HepG2 (cell line): ENCODE results near the gene TM4SF5. TPM values are rescaled to one million over a fixed set of nuclear protein-coding genes. Genes with fewer than 3 reads are reported as not detected.

Experiments used
- ATAC-seq: fragments of 200-7000 bp; cut with Tn5 transposase; 3 replicates; pipeline ENCODE4 v1.9.1; 2020; ENCODE audit warnings: mild to moderate bottlenecking, moderate library complexity
- BruUV-seq: library from RNA; stranded (reverse); fragments of 400-500 nt; replicated peaks from 2 replicates; lab custom pipeline; 2021; lab: Mats Ljungman, UMichigan
- CTCF ChIA-PET: fragments of 300-600 bp; formaldehyde crosslinking; extraction: SDS; loops from one replicate; lab custom pipeline; 2021; ENCODE audit warnings: low total read pairs, inconsistent platforms, low intra/inter-chr PET ratio; lab: Yijun Ruan, JAX
- POLR2A ChIA-PET: fragments of 350-600 bp; sonication (Branson Sonifier 250); formaldehyde crosslinking; loops from one replicate; lab custom pipeline; 2020; ENCODE audit warnings: antibody characterized with exemption, inconsistent platforms; lab: Yijun Ruan, JAX
- DNase-seq: peaks from one replicate; pipeline ENCODE4 v3.0.0-alpha.2; 2015; ENCODE audit warnings: low spot score
- FAIRE-seq: peaks from 3 replicates; lab custom pipeline; 2011; peaks lifted over from hg19 to GRCh38; lab: Jason Lieb, UNC
- H2AFZ ChIP-seq: one replicate; pipeline ENCODE4 v1.6.1; 2011; ENCODE audit warnings: low read length, inconsistent platforms
- H3K27ac ChIP-seq: fragments of 300-600 bp; 3 replicates; pipeline ENCODE4 v1.8.0; 2011; ENCODE audit warnings: mixed run types, mild to moderate bottlenecking, mixed read lengths, low read length, inconsistent platforms; ENCODE audit not compliant: insufficient read depth; ENCODE audit errors: extremely low read length
- H3K27me3 ChIP-seq, 2 experiments: fragments of 200-600 bp in 1 of 2; 2 replicates in 1 of 2; 3 replicates in 1 of 2; pipeline versions ENCODE4 v1.6.0 to v1.8.0; 2011; ENCODE audit warnings: low read length in 2 of 2, mild to moderate bottlenecking in 2 of 2, moderate library complexity in 2 of 2, inconsistent platforms in 1 of 2; ENCODE audit not compliant: insufficient read depth in 2 of 2, control insufficient read depth in 1 of 2
- H3K36me3 ChIP-seq, 2 experiments: fragments of 200-600 bp in 1 of 2; replicated peaks in 1 of 2; 2 replicates in 1 of 2; 3 replicates in 1 of 2; pipeline versions ENCODE4 v1.5.1 to v1.8.0; 2011; ENCODE audit warnings: low read length in 2 of 2, inconsistent platforms in 1 of 2; ENCODE audit not compliant: insufficient read depth in 2 of 2, control insufficient read depth in 1 of 2
- H3K4me1 ChIP-seq: 2 replicates; pipeline ENCODE4 v1.5.1; 2012; ENCODE audit warnings: low read length, inconsistent platforms; ENCODE audit not compliant: insufficient read depth
- H3K4me2 ChIP-seq: 2 replicates; pipeline ENCODE4 v1.6.0; 2011; ENCODE audit warnings: low read depth, low read length, inconsistent platforms
- H3K4me3 ChIP-seq, 3 experiments: fragments of 200-600 bp in 1 of 3; sonication (generic), shearing (Covaris generic) in 1 of 3; replicated peaks in 1 of 3; 2 replicates each; pipeline ENCODE4 v1.5.1; 2011 to 2016; ENCODE audit warnings: low read length in 3 of 3, inconsistent platforms in 2 of 3, low read depth in 2 of 3, mild to moderate bottlenecking in 2 of 3, control low read depth in 1 of 3, mixed read lengths in 1 of 3; ENCODE audit not compliant: insufficient read depth in 1 of 3
- H3K79me2 ChIP-seq: one replicate; pipeline ENCODE4 v1.6.1; 2011; ENCODE audit warnings: low read length, inconsistent platforms; ENCODE audit not compliant: insufficient read depth
- H3K9ac ChIP-seq: 2 replicates; pipeline ENCODE4 v1.6.0; 2011; ENCODE audit warnings: mild to moderate bottlenecking, low read depth, low read length, inconsistent platforms; ENCODE audit not compliant: insufficient read depth
- H3K9me3 ChIP-seq: 2 replicates; pipeline ENCODE4 v1.5.1; 2012; ENCODE audit warnings: mild to moderate bottlenecking, low read length
- H4K20me1 ChIP-seq: 2 replicates; pipeline ENCODE4 v1.6.0; 2011; ENCODE audit warnings: inconsistent platforms, mild to moderate bottlenecking, low read length, moderate library complexity; ENCODE audit not compliant: insufficient read depth
- BCL6 ChIP-seq: IDR thresholded peaks from 2 replicates; pipeline ENCODE4 v1.6.1; 2016; ENCODE audit warnings: missing genetic modification reagents, missing compliant biosample characterization
- CHD4 ChIP-seq: fragments of 200-600 bp; sonication (generic); IDR thresholded peaks from 2 replicates; pipeline ENCODE4 v1.7.0; 2017; ENCODE audit warnings: mild to moderate bottlenecking, low read length, borderline replicate concordance
- HOXA7 ChIP-seq: sonication (generic); formaldehyde crosslinking; IDR thresholded peaks from 2 replicates; pipeline ENCODE4 v1.8.1; 2022; ENCODE audit warnings: mild to moderate bottlenecking, missing genetic modification reagents, moderate library complexity
- NCOA2 ChIP-seq: sonication (generic); formaldehyde crosslinking; IDR thresholded peaks from 2 replicates; pipeline ENCODE4 v1.8.0; 2022; ENCODE audit warnings: inconsistent platforms
- RAD21 ChIP-seq: fragments of 450-650 bp; formaldehyde crosslinking; IDR thresholded peaks from 2 replicates; pipeline ENCODE4 v1.5.0; 2020; ENCODE audit warnings: mild to moderate bottlenecking
- REXO4 ChIP-seq: sonication (generic); formaldehyde crosslinking; IDR thresholded peaks from 2 replicates; pipeline ENCODE4 v1.8.0; 2022; ENCODE audit warnings: missing genetic modification reagents, mild to moderate bottlenecking, borderline replicate concordance
- ZNF629 ChIP-seq: sonication (generic); formaldehyde crosslinking; conservative IDR thresholded peaks from 2 replicates; pipeline ENCODE4 v1.5.0; 2020; ENCODE audit warnings: missing genetic modification reagents
- WGBS: methylation state at CpG from one replicate; pipeline ENCODE4 v1.1.6; 2017; ENCODE audit warnings: low lambda C conversion rate; 5-methylcytosine and 5-hydroxymethylcytosine counted together
- in situ Hi-C: cut with HindIII; loops from 2 replicates; pipeline ENCODE4 v1.10.0; 2017; ENCODE audit warnings: low pct_unique_long_range_greater_than_20kb; ENCODE audit not compliant: extremely low pct_ligation_motif_present
- intact Hi-C: fragments of 100-400 bp; cut with micrococcal nuclease; formaldehyde crosslinking; loops from one replicate; pipeline ENCODE4 v1.10.0; 2022; ENCODE audit not compliant: unreplicated experiment
- polyA plus RNA-seq, 8 experiments: library from polyadenylated mRNA; depleted of rRNA in 3 of 8; stranded (reverse) in 7 of 8; unstranded in 1 of 8; fragments of >200 nt; fragmentation: Illumina TruSeq in 4 of 8; extraction: Trizol in 4 of 8; gene quantifications; 2 replicates each; pipeline versions ENCODE4 v1.2.1 to v1.2.3, GENCODE V29; 2011 to 2016; ENCODE audit warnings: low read depth in 4 of 8, missing spikeins in 1 of 8, mixed read lengths in 1 of 8; ENCODE audit not compliant: insufficient read depth in 1 of 8
- total RNA-seq, 5 experiments: library from RNA; depleted of rRNA; stranded (reverse); fragments of >200 nt; fragmentation: Illumina TruSeq; extraction: Trizol; gene quantifications; 2 replicates each; pipeline ENCODE4 v1.2.3, GENCODE V29; 2016; ENCODE audit warnings: low read depth in 1 of 5

The TM4SF5 gene
- total and polyA plus RNA-seq, 2 of the 13 experiments (the other 11 are each of a cell fraction or from before 2014, with no cell fraction given): 30.1 to 126 TPM

DNA sequence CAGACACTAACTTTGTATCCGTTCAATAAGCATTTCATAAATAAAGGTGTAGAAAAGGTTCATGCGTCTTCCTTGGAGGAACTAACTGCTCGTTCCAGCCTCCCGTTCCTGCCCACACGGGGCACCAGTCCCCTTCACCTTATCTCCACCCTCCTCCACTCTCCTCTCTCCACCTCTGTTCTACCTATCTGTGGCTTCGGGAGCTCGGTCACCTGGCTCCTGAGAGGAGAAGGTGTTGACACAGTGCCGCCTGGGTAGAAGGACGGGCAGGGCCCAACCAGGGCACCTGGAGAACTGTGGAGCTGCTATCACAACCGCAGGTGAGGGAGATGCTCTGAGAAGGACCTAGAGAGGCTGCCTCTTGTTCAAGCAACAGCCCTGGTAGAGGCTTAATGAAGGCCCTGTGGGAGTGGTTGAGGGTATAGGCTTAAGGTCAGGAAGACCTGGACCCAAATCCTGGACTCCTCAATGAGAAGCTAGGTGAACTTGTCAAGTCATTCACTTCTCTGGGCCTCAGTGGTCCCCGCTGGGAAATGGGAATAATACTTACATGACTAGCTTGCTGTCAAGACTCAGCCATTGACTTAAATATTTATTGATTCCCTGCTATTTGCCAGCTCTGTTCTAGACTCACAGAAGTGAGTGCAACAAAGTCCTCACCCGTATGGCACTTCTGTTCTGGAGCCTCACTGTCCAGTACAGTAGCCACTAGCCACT, 51.8 kb downstream of the TM4SF5 start:
- Histone ChIP-seq H2AFZ (no peak overlapping the region), H4K20me1 (no peaks in the 10 kb centered on the region), H3K79me2 (no peaks in the 10 kb centered on the region), H3K9ac (no peak overlapping the region), H3K4me2 (no peak overlapping the region), H3K36me3 (peaks cover 0 to 1% of the 10 kb centered on the region in 2 experiments; a peak in 1 of 5 replicates), H3K27ac (no peak overlapping the region), H3K27me3 (no peaks in the 10 kb centered on the region), H3K9me3 (no peaks in the 10 kb centered on the region), H3K4me1 (no peaks in the 10 kb centered on the region), H3K4me3 (no peak overlapping the region)
- ATAC-seq (no peak), DNase-seq (no peak), FAIRE-seq (no peak)
- TF ChIP-seq NCOA2 (CRISPR knock-in tag): no peak
- TF ChIP-seq ZNF629 (CRISPR knock-in tag): peak; percentile 85
- ChIA-PET CTCF (no interaction called here), POLR2A (no interaction called here)
- intact Hi-C loops (no loop called here), in situ Hi-C loops (no loop called here)
- 81% methylated on average over 11 of the region's 12 CpGs for WGBS
- no TSS peak for BruUV-seq

DNA sequence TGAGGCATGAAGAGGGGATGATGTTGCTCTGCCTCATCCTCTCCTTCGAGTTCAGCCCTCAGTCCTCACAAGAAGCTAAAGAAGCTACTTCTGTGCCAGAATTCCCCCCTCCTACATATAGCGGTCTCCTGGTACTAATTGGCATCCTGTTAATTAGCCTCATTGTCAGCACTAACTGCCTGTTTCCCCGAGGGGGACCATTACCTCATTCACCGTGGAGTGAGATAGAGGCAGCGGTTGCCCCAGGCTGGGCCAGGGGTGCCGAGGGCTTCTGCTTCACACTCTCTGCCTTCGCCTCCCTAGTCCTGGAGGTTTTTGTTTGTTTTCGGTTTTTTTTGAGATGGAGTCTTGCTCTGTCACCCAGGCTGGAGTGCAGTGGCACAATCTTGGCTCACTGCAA, 55.7 kb downstream of the TM4SF5 start:
- Histone ChIP-seq H3K4me1 (no peaks in the 10 kb centered on the region), H3K4me3 (no peak overlapping the region), H4K20me1 (no peaks in the 10 kb centered on the region), H3K36me3 (0 out of 5 replicates have a peak, but pooled peaks cover 0 to 1% of the 10 kb centered on the region in 2 experiments), H3K27me3 (no peaks in the 10 kb centered on the region), H3K9me3 (no peaks in the 10 kb centered on the region), H2AFZ (no peak overlapping the region), H3K27ac (no peak overlapping the region), H3K9ac (no peak overlapping the region), H3K79me2 (no peaks in the 10 kb centered on the region), H3K4me2 (no peak overlapping the region)
- no peak for ATAC-seq
- intact Hi-C loops: no loop called here
- BruUV-seq: no TSS peak
- POLR2A ChIA-PET: no interaction called here
- TF ChIP-seq RAD21 (CRISPR knock-in tag): no peak
- TF ChIP-seq BCL6: no peak
- TF ChIP-seq HOXA7 (CRISPR knock-in tag): no peak
- TF ChIP-seq CHD4: no peak
- TF ChIP-seq REXO4 (CRISPR knock-in tag): no peak
- FAIRE-seq: no peak
- in situ Hi-C loops: no loop called here
- CTCF ChIA-PET: no interaction called here
- DNase-seq: no peak
- 55% methylated on average over 8 of the region's 8 CpGs for WGBS
